HG02798 (cell line): ENCODE measurements around the gene FOXL3.
"Not testable (repeated sequence)": the region's sequence is repeated elsewhere in the genome, so short reads cannot be mapped to it uniquely, and the experiment has no call there.

Experiments
- ATAC-seq: cut with Tn5 transposase; IDR thresholded peaks from one replicate; pipeline ENCODE4 v1.9.1; 2021; ENCODE audit warnings: mild to moderate bottlenecking; ENCODE audit not compliant: unreplicated experiment, poor library complexity

The FOXL3 gene

GRCh38 chr7:335358-336148 is 45.6 kb downstream of the FOXL3 start:
- ATAC-seq: no peak

GRCh38 chr7:336149-336533 is 46.2 kb downstream of the FOXL3 start:
- ATAC-seq: not testable (repeated sequence)

- no peak for ATAC-seq
Observed at GRCh38 chr7:336810-337566, 47.0 kb downstream of the FOXL3 start.

- ATAC-seq: no peak
Observed at GRCh38 chr7:337567-337951, 47.6 kb downstream of the FOXL3 start.

GRCh38 chr7:338295-339061 is 48.5 kb downstream of the FOXL3 start:
- ATAC-seq: no peak

- no peak for ATAC-seq
Observed at GRCh38 chr7:339062-339342, 49.0 kb downstream of the FOXL3 start.

- ATAC-seq: no peak
Observed at GRCh38 chr7:339696-340095, 49.7 kb downstream of the FOXL3 start.

- ATAC-seq: no peak
Observed at GRCh38 chr7:340200-340937, 50.4 kb downstream of the FOXL3 start.
